Measurements from ENCODE around the gene PRG3.

Gene PRG3, protein sequence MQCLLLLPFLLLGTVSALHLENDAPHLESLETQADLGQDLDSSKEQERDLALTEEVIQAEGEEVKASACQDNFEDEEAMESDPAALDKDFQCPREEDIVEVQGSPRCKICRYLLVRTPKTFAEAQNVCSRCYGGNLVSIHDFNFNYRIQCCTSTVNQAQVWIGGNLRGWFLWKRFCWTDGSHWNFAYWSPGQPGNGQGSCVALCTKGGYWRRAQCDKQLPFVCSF

DNA sequence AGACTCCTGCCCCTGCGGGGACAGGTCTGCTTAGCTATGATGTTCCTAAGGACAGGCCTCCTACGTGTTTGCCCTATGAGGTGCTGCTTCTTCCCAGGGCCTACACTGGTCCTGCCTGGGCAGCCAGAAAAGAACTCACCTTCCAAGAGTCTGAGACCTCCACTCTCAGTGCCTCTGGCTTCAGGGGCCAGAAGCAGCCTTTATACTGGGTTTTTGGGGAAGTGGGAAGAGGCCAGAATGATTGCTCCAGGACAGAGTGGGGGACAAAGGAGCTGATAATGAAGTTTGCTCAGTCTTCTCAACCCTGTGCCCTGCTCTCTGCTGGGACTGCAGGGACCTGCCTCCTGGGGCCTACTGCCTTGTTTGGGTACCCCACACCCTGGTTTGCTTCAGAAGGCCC lies at the start of gene PRG3:
Gene PRG3, minus strand, starts transcription at position 176 of the 400 bp plus-strand sequence. CDS start 442 bp downstream, outside the sequence.
- DNase-seq (ENCODE audit: low read depth in 2 of 3, low spot score in 2 of 3), result no peak

DNA sequence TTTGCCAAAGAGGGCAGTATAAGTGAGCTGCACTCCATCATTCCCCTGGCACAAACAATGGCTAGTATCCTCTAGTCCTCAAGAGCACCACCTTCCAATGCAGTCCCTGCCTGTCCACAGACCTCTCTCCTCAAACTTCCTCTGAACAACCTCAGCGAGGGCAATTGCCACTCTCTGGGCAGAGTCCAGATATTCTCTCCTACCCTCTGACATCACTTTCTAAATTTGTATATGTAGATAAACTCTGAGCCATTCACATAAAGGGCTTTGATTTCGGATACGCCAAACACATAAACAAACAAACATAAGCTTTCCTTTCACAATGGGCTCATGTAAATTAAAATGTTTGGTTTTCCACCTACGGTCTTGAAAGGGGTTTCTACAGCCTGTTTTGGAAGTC lies 49.0 kb upstream of the PRG3 start:
- DNase-seq (ENCODE audit: low read depth in 2 of 3, low spot score in 2 of 3), result no peak

DNA sequence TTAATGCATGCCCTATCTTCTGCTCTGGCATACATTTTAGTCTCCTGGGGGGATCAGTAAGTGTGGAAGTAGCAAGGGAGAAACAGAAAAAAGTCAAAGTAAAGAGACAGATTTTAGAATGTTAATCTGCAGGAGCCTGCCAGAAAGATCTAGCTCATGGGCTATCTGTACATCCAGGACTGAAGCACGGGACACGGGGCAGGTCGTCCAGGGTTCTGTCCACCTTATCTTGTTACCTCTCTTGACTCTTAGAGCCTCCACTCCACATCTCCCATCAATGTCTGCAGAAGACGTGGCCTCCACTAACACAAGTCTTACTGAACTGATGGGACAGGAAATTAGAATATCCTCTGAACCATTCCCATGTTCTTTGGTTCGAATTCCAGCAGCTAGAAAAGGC lies 47.7 kb upstream of the PRG3 start:
- DNase-seq (ENCODE audit: low read depth in 2 of 3, low spot score in 2 of 3), result no peak

DNA sequence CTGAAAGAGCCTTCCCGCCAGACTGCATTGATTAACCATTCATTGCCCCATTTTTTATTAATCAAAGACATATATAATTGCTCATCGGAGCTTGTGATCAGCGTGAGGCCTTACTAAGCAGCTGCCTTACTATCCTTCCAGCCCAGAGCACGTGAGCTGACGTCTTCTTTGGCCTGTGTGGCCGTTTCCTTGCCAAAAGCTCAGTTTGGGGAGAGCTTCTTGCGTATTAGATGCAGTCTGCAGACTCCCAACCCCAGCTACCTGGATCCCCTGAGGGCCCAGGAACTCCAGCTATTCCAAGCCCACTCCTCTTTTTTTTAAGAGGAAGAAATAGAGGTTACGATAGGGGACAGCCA lies 46.8 kb upstream of the PRG3 start:
- no peak for DNase-seq (ENCODE audit: low read depth in 2 of 3, low spot score in 2 of 3)

DNA sequence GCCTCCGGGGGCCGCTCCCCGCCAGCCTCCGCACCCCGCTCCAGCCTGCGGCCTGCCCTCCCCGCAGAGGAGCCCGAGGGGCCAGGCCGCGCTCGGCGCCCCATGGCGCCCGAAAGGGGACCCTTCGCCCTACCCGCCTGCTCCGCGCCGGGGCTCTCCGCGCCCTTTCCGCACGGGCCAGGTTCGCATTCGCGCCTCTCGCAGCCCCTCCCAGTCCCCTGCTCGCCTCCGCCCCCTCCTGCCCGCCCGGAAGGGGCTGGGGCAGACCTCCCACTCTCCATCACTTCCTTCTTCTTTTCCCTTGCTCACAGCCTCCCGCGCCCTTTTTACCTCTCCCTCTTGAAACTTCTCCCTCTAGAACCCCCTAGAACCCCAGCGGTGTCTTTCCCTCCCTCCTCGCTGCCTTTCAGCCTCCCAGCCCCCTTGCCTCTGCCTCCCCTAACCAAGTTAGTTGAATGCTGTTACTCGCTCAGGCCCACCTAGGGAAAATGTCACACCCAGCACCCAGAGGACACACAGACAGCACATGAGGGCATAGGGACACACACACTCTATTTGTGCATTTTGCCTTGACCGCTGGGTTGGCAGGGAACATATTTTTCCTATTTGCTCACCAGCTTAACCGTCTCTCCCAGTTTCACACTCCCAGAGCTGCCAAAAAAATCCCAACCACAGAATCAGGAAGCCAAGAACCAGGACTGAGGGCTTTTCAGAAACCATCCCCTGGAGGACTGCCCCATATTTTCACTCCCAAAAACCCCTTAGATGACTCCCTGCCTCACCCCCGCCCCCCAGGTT lies 46.2 kb upstream of the PRG3 start, which contains the start of gene SLC43A3:
Gene SLC43A3, minus strand, starts transcription at position 193 of the 798 bp plus-strand sequence. CDS start 949 bp downstream, outside the sequence.
- DNase-seq (ENCODE audit: low read depth in 2 of 3, low spot score in 2 of 3), result peak; percentile 59 to 65 (median 60)

DNA sequence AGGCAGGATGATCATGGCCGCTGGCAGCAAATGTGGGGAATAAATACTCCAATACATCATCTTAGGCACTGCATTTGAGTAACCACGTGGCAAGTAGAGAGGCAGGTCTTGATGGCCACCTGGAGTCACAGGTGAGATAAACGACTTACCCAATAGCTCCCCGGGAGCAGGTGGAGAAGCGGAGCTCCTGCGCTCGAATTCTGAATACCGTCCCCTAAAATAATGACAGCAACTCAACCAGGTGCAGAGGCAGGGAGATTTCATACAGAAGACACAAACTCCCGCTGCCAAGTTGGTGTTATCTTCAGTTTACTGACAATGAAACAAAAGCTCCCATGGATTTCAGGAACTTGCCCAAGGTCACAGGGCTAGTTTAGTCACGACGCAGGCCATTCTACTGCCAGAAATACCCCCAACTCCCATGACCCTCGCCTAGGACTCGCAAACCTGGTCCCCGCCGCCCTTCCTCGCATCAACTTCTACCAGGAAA lies 45.5 kb upstream of the PRG3 start:
- no peak for DNase-seq (ENCODE audit: low read depth in 2 of 3, low spot score in 2 of 3)

DNA sequence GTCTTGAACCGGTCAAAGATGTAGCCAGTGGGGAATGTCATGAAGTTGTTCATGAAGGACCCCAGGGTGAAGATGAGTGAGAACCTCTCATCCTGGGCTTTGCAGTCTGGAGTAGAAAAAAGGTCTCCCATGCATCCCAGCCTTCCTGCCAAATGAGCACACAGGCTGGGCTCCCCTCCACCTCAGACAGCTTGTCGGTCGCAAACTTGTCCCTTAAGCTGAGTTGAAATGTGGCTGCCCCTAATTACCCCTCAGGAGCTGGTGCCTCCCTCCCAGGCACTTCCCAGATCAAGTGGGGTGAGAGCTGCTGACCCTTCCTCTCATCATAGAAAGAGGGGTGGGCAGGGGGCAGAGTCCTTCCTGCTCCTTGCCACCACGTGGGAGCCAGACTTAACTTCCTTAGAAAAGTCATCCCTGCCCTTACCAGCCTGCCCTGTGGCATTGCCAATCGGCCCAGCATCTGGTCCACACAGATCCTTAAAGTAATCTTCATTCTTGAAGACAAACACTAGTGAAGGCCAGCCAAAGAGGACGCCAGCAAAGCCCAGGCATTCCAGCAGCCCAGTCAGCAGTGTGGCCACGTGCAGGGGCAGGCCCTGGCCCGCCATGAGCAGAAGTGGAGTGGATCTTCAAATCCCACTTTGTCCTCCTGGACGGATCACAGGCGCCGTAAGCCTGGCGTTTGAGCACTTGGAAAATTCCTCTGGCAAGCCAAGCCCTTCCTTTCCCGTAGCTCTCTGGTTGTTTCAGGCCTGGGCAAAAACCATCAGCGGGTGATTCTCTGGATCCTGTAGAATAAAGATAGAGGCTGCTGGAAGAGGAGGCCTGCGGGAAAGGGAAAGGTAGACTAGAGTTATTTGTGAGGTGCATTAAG lies 44.9 kb upstream of the PRG3 start:
- DNase-seq (ENCODE audit: low read depth in 2 of 3, low spot score in 2 of 3), result peak in 1 of 3 experiments; percentile 21

DNA sequence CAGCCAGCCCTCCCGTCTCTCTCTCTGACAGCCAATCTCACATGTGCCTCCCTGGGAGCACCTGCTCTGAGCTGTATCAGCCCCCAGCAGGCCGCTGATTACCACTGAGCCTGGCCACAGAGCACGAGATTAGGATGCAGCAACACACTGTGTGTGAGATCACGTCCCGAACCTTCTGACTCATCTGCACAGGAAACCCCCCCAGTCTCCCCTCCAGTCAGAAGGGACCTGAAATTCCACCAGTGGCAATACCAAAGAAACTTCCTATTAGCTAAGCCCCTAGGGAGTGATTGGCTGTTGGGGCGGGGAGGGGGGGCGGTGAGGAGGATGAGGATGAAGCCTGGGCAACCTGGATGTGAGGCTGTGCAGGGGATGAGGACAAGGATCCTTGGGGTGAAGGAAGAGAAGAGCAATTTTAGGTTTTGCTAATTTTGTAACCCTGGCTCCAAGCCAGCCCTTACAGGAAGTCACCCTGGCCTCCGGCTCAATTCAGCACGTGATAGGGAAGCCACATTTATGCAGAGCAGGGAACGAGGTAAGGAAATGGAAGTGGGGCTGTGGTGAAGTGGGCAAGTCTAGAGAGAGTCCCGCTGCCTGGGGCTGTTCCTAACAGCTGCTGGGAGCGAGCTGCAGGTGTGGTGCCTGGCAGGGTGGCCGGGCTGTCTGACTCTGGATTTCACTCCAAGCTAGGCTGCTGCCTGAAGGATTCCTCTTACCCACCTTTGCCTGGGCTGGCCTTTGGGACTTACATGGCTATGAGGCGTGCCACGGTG lies 44.0 kb upstream of the PRG3 start:
- peak; percentile 55 to 76 (median 70) for DNase-seq (ENCODE audit: low read depth in 2 of 3, low spot score in 2 of 3)

DNA sequence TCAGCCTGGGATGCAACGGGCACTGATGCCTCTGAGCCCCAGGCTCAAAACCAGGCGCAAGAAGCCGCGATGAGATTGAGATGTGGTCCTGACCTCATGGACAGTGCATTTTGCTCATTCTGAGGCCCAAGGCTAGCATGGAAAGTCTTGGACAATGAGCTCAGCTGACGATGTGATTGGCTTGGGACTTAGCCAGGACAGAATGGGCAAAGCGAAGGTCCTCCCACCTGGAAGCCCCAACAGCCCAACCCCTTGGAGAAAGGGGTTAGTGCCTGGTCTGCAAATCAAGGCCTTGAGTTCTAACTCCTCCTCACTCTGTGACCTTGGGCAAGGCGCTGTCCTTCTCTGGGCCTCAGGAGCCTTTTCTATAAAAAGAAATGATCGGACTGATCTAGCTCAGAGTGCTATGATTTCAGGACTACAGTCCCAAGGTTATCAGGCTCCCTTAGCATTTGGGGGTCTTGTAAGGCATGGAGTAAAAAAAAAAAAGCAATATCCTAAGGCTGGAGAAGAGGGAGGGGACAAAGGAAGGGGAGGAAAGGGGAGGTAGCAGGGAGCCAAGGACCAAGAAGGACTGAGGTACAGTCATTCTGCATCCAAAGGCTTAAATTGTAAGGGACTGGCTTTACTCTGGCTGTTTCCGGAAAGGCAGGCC lies 43.3 kb upstream of the PRG3 start:
- no peak for DNase-seq (ENCODE audit: low read depth in 2 of 3, low spot score in 2 of 3)

DNA sequence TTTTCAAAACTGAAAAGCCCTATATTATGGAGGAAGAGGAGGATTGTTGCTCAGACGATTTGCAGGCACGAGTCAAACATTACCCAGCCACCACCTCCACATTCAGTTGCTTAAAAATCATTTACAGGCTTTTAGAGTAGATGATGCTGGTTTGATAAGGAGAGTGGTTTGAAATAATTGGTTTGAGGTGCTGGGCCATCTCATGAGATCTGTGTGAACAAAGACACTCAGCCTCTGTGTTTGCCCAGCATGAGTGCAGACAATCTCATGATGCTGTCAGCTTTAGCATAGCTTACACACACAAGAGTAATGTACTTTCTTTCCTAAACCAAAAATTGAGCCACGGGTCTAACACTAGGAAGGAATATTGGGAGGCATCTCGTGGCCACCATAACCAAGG lies 41.7 kb upstream of the PRG3 start:
- no peak for DNase-seq (ENCODE audit: low read depth in 2 of 3, low spot score in 2 of 3)

DNA sequence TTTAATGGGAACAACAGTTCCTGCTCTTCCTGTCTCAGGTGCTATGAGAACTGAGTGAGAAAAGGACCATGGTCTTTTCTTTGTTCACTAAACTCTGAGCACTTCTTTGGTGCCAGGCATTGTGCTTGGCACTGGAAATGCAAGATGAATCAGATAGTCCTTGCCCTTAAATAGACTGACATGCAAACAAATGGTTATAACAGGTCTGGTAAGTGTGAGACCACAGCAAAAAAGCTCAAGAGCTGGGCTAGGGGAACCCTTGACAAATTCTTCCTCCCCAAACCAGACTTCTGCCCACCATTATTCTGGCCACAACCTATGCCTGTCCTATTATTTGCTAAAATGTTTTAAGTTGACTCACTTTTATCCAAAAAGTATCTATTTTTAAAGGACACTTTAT lies 40.9 kb upstream of the PRG3 start:
- no peak for DNase-seq (ENCODE audit: low read depth in 2 of 3, low spot score in 2 of 3)

DNA sequence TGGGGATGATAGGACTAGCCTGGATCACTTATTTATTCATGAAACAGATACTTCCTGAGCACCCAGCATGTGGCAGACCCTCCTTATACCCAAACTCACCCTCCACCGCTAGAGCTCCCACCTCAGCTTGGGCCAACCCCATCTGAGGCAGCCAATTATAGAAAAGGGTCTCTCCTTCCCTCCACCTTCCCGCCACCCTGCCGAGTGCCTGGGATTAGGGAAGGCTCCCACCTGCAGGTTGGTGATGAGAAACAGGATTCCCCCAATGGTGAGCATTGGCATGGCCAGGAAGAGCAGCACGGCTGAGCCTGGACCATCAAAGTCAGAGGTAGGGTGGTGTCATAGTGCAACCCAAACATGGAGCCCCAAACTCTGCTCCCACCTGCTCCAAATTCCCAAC lies 40.1 kb upstream of the PRG3 start:
- DNase-seq (ENCODE audit: low read depth in 2 of 3, low spot score in 2 of 3), result no peak

DNA sequence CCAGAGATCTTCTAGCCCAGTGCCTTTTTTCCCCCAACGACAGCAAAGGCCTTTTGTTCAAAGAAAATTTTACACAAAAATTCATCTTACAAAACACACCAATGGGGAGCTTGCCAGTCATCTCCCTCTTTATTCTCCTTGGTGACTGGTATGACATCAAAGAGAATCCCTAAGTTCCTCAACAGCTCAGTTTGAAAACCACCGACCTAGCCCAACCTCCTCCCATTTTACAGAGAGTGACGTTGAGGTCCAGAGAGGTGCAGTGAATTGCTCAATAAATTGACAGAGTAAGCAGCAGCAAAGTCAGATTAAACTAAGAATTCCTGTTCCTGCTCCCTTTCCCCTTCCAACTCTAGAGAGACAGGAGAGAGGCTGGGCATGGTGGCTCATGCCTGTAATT lies 38.2 kb upstream of the PRG3 start:
- DNase-seq (ENCODE audit: low read depth in 2 of 3, low spot score in 2 of 3), result no peak

DNA sequence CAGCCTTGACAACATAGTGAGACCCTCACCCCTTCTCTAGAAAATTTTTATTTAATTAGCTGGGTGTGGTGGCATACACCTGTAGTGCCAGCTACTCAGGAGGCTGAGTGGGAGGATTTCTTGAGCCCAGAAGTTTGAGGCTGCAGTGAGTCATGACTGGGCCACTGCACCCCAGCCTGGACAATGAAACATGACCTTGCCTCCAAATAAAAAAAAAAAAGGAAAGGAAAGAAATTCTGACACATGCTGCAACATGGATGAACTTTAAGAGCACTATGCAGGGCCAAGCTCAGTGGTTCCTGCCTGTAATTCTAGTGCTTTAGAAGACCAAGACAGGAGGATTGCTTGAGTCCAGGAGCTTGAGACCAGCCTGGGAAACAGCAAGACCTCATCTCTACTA lies 37.2 kb upstream of the PRG3 start:
- no peak for DNase-seq (ENCODE audit: low read depth in 2 of 3, low spot score in 2 of 3)

DNA sequence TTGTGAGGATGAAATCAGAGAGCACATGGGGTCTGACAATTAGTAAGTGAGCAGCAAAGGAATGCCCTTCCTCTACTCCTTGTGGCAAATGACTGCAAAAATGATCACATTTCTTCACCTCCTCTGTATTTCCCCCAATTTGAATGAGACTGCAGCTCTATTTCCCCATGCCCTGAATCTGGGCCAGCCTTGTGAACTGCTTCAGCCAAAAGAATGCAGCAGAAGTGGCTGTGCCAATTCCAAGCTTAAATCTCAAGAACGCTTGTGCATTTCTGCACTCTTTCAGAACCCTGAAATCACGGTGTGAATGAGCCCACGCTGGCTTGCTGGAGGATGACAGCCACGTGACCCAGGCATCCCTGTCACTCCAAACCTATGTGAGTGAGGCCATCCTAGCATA lies 36.1 kb upstream of the PRG3 start:
- no peak for DNase-seq (ENCODE audit: low read depth in 2 of 3, low spot score in 2 of 3)

DNA sequence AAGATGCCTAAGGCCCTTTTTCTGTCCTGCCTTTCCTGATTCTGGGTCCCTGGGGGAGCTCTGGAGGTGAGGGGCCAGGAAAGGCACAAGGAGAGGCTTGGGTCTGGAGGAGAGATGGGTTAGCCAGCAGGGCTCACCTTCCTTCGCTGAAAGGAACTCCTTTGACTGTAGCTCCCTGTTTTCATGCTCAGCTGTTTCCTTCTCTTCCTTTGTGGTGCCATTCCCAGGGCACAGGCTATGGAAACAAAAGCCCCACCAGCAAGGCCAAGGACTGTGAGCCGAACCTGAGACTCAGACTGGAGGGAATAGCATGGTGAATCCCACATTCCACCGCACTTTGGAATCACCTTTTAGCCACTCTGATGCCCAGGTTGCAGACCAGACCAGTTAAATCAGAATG lies 35.5 kb upstream of the PRG3 start:
- no peak for DNase-seq (ENCODE audit: low read depth in 2 of 3, low spot score in 2 of 3)

DNA sequence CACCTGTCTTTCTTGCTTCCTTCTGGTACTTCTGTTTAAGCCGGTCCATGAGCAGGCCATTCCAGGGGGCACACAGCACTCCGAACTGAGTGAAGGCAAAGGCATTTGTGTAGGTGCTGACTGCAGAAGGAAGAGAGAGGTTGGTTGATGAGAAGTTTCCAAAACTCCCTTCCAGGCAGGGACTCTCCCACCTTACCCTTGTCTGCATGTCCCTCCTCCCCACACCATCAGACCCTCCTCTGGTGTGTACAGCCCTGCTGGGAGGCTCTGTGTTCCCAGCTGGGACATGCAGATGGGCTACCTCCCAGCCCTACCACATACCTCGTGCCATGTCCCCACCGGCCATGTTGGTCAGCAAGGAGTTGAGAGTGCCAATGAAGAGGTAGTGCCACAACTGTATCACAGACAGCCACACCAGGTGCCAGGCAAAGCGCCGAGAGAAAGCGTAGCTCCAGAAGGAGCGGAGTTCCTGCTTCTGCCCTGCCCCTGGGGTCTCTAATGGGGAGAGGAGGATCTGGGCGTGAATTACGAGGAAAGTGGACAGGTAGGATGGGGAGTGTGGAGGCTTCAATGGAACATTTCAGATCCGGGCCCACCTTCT lies 33.8 kb upstream of the PRG3 start:
- no peak for DNase-seq (ENCODE audit: low read depth in 2 of 3, low spot score in 2 of 3)

DNA sequence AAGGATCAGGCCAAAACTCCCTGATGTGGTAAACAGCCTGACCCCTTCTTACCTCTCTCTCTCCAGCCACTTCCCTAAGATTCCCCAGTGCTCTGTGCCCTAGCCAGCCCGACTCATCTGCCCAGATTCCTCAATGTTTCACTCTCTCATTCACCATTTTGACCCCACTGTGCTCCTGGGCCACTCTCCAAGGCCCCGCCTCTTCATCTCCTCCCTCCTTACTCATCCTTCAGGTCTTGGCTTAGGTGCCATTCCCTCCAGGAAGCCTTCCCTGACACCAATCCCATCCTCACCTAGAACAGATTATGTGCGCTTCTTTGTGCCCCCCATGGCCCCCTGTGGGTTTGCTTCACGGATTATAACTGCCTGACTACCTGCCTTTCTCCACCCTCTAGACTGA lies 32.7 kb upstream of the PRG3 start:
- DNase-seq (ENCODE audit: low read depth in 2 of 3, low spot score in 2 of 3), result no peak

DNA sequence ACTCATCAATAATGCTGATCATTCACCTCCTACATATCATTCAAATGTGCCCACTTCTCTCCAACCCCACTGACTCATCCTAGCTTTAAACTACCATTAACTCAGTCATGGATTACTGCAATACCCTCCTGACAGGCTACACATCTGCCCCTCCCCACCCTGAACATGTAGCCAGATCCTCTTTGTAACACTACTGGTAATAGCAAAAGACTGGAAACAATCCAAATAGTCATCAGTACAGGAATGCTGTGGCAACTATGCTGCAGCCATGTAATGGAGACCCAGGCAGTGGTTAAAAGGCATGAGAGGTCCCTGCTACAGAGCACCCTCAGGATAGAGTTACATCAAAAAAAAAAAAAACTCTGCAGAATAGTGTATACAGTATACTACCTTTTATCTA lies 29.3 kb upstream of the PRG3 start:
- DNase-seq (ENCODE audit: low read depth in 2 of 3, low spot score in 2 of 3), result no peak

All from activated CD8-positive, alpha-beta memory T cell treated with anti-CD3 and anti-CD28 coated beads for 48 hours (primary cell).